Body of pancreas (tissue), 4 donors: ENCODE measurements around the gene LRRC46.

Source experiments
- POLR2A ChIP-seq, 3 donors: fragments of 450-650 bp; IDR thresholded peaks; one replicate each; pipeline ENCODE4 v1.6.1; 2016; ENCODE audit warnings: antibody characterized with exemption in 3 of 3, mild to moderate bottlenecking in 2 of 3
- TF ChIP-seq, protein P1 (sequence below), 7 experiments: fragments of 450-650 bp in 4 of 7; fragments of 200-600 bp in 3 of 7; sonication (generic) in 3 of 7; IDR thresholded peaks; one replicate each; pipeline ENCODE4 v1.5.1; 2016 to 2019; ENCODE audit warnings: antibody characterized with exemption in 7 of 7

GRCh38 chr17:47831003-47831933, at the start of gene LRRC46, which contains the start of gene MRPL10:
- TF ChIP-seq POLR2A (IDR thresholded peaks at IDR 0.05) = peak; percentile 42 to 87 (median 82)
- TF ChIP-seq, protein P1, sequence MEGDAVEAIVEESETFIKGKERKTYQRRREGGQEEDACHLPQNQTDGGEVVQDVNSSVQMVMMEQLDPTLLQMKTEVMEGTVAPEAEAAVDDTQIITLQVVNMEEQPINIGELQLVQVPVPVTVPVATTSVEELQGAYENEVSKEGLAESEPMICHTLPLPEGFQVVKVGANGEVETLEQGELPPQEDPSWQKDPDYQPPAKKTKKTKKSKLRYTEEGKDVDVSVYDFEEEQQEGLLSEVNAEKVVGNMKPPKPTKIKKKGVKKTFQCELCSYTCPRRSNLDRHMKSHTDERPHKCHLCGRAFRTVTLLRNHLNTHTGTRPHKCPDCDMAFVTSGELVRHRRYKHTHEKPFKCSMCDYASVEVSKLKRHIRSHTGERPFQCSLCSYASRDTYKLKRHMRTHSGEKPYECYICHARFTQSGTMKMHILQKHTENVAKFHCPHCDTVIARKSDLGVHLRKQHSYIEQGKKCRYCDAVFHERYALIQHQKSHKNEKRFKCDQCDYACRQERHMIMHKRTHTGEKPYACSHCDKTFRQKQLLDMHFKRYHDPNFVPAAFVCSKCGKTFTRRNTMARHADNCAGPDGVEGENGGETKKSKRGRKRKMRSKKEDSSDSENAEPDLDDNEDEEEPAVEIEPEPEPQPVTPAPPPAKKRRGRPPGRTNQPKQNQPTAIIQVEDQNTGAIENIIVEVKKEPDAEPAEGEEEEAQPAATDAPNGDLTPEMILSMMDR (IDR thresholded peaks at IDR 0.05) = peak in 2 of 7 experiments; percentile 14 to 19
